KMS-11 (cell line): ENCODE results near the gene EGLN1.

ENCODE experiments used
- H2AFZ ChIP-seq: fragments of 200-600 bp; sonication (generic); 2 replicates; pipeline ENCODE4 v1.6.1; 2016; ENCODE audit warnings: antibody characterized with exemption, mixed run types, low read depth
- H3K27ac ChIP-seq: fragments of 200-600 bp; sonication (generic); 2 replicates; pipeline ENCODE4 v1.6.1; 2016; ENCODE audit warnings: mild to moderate bottlenecking, mixed run types
- H3K27me3 ChIP-seq: fragments of 200-600 bp; sonication (generic); 2 replicates; pipeline ENCODE4 v1.6.1; 2017; ENCODE audit warnings: mild to moderate bottlenecking, low read depth, mixed run types, moderate library complexity; ENCODE audit not compliant: insufficient read depth
- H3K36me3 ChIP-seq: fragments of 200-600 bp; sonication (generic); 2 replicates; pipeline ENCODE4 v1.6.1; 2017; ENCODE audit warnings: mild to moderate bottlenecking, mixed run types; ENCODE audit not compliant: insufficient read depth
- H3K4me1 ChIP-seq: fragments of 200-600 bp; sonication (generic); 2 replicates; pipeline ENCODE4 v1.6.1; 2016; ENCODE audit warnings: mild to moderate bottlenecking, low read depth, mixed run types; ENCODE audit not compliant: poor library complexity, severe bottlenecking
- H3K4me2 ChIP-seq: fragments of 200-600 bp; sonication (generic); 2 replicates; pipeline ENCODE4 v1.7.0; 2016; ENCODE audit warnings: mild to moderate bottlenecking, mixed run types
- H3K4me3 ChIP-seq: fragments of 200-600 bp; sonication (generic); IDR thresholded peaks from 2 replicates; pipeline ENCODE4 v1.6.1; 2017; ENCODE audit warnings: low read depth, low read length, mixed read lengths; ENCODE audit not compliant: insufficient read depth
- H3K79me2 ChIP-seq: fragments of 200-600 bp; sonication (generic); 2 replicates; pipeline ENCODE4 v1.6.1; 2016; ENCODE audit warnings: low read depth, mixed run types; ENCODE audit not compliant: insufficient read depth
- H3K9ac ChIP-seq: fragments of 200-600 bp; sonication (generic); 2 replicates; pipeline ENCODE4 v1.6.1; 2016; ENCODE audit warnings: mild to moderate bottlenecking, mixed run types
- H4K20me1 ChIP-seq: fragments of 200-600 bp; sonication (generic); 2 replicates; pipeline ENCODE4 v1.6.1; 2016; ENCODE audit warnings: mild to moderate bottlenecking, mixed run types; ENCODE audit not compliant: insufficient read depth
- CTCF ChIP-seq: fragments of 200-600 bp; sonication (generic); conservative IDR thresholded peaks from 2 replicates; pipeline ENCODE4 v1.6.1; 2017; ENCODE audit warnings: low read depth, mild to moderate bottlenecking, antibody characterized with exemption, low read length, moderate library complexity, mixed read lengths

EGLN1 gene

GRCh38 chr1:231335663-231336602, 86.2 kb downstream of the EGLN1 start:
- Histone ChIP-seq H3K36me3 (no peaks in the 10 kb centered on the region; the same call in 1 of the 2 replicates), H3K27ac (no peak overlapping the region), H3K9ac (no peak overlapping the region; the same call in 1 of the 2 replicates), H3K4me1 (peaks cover 48% of the 10 kb centered on the region), H3K4me2 (peak overlapping the region; percentile 95), H4K20me1 (no peaks in the 10 kb centered on the region), H3K79me2 (peaks cover 78% of the 10 kb centered on the region), H2AFZ (no peak overlapping the region), H3K4me3 (no peak overlapping the region), H3K27me3 (no peaks in the 10 kb centered on the region)
- TF ChIP-seq CTCF, result no peak

GRCh38 chr1:231334952-231335351, 87.1 kb downstream of the EGLN1 start:
- Histone ChIP-seq H3K27me3 (no peaks in the 10 kb centered on the region), H3K4me3 (no peak overlapping the region)

GRCh38 chr1:231334079-231334666, 87.9 kb downstream of the EGLN1 start:
- no peak overlapping the region for H3K9ac ChIP-seq
- H3K79me2 ChIP-seq, result peaks cover 63% of the 10 kb centered on the region
- no peaks in the 10 kb centered on the region for H3K27me3 ChIP-seq
- no peak overlapping the region for H3K4me3 ChIP-seq
- no peaks in the 10 kb centered on the region for H3K36me3 ChIP-seq
- H3K27ac ChIP-seq, result no peak overlapping the region
- peak overlapping the region; percentile 95 for H3K4me2 ChIP-seq
- no peaks in the 10 kb centered on the region for H4K20me1 ChIP-seq
- no peak overlapping the region for H2AFZ ChIP-seq
- no peak for TF ChIP-seq CTCF
- H3K4me1 ChIP-seq, result peaks cover 40% of the 10 kb centered on the region

More at GRCh38 chr1:231334952-231335351, 87.1 kb downstream of the EGLN1 start:
- H3K27ac ChIP-seq, result no peak overlapping the region
- H3K9ac ChIP-seq, result no peak overlapping the region
- no peaks in the 10 kb centered on the region for H4K20me1 ChIP-seq
- H2AFZ ChIP-seq, result no peak overlapping the region
- peaks cover 48% of the 10 kb centered on the region for H3K4me1 ChIP-seq
- H3K36me3 ChIP-seq, result no peaks in the 10 kb centered on the region
- no peak for TF ChIP-seq CTCF
- H3K79me2 ChIP-seq, result peaks cover 71% of the 10 kb centered on the region
- peak overlapping the region; percentile 95 for H3K4me2 ChIP-seq

- Histone ChIP-seq H3K27ac (no peak overlapping the region), H3K9ac (no peak overlapping the region), H3K27me3 (no peaks in the 10 kb centered on the region), H3K4me1 (peaks cover 38% of the 10 kb centered on the region), H3K79me2 (peaks cover 52% of the 10 kb centered on the region), H2AFZ (no peak overlapping the region), H3K4me3 (no peak overlapping the region), H4K20me1 (no peaks in the 10 kb centered on the region), H3K36me3 (no peaks in the 10 kb centered on the region), H3K4me2 (no peak overlapping the region)
- no peak for TF ChIP-seq CTCF
Observed at GRCh38 chr1:231332761-231333160, 89.3 kb downstream of the EGLN1 start.
